DOHH2 (cell line): ENCODE data around the gene NOM1.
"Not testable (repeated sequence)": the region's sequence is repeated elsewhere in the genome, so short reads cannot be mapped to it uniquely, and the experiment has no call there.

Experiments
- EZH2phosphoT487 ChIP-seq: fragments of 200-600 bp; sonication (generic); IDR thresholded peaks from 2 replicates; pipeline ENCODE4 v1.6.1; 2017; ENCODE audit warnings: borderline replicate concordance, mild to moderate bottlenecking, antibody characterized with exemption, low read length, moderate library complexity, mixed read lengths
- TF ChIP-seq, protein P1 (sequence below): fragments of 200-600 bp; sonication (generic); IDR thresholded peaks from one replicate; pipeline ENCODE4 v1.5.1; 2014; ENCODE audit warnings: antibody characterized with exemption, mild to moderate bottlenecking, low read depth, low read length; ENCODE audit not compliant: poor library complexity, severe bottlenecking

GRCh38 chr7:156909574-156910252 is 39.8 kb upstream of the NOM1 start:
- TF ChIP-seq, protein P1, sequence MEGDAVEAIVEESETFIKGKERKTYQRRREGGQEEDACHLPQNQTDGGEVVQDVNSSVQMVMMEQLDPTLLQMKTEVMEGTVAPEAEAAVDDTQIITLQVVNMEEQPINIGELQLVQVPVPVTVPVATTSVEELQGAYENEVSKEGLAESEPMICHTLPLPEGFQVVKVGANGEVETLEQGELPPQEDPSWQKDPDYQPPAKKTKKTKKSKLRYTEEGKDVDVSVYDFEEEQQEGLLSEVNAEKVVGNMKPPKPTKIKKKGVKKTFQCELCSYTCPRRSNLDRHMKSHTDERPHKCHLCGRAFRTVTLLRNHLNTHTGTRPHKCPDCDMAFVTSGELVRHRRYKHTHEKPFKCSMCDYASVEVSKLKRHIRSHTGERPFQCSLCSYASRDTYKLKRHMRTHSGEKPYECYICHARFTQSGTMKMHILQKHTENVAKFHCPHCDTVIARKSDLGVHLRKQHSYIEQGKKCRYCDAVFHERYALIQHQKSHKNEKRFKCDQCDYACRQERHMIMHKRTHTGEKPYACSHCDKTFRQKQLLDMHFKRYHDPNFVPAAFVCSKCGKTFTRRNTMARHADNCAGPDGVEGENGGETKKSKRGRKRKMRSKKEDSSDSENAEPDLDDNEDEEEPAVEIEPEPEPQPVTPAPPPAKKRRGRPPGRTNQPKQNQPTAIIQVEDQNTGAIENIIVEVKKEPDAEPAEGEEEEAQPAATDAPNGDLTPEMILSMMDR = not testable (repeated sequence)
- TF ChIP-seq EZH2phosphoT487 = not testable (repeated sequence)
